HEK293 (cell line): ENCODE measurements around the gene APBB1.

ENCODE experiments used
- CTCF ChIA-PET: fragments of 350-600 bp; formaldehyde crosslinking; extraction: SDS; loops from one replicate; lab custom pipeline; 2021; ENCODE audit warnings: antibody characterized with exemption; lab: Yijun Ruan, JAX
- POLR2A ChIA-PET: fragments of 300-600 bp; formaldehyde crosslinking; extraction: SDS; loops from one replicate; lab custom pipeline; 2020; ENCODE audit warnings: antibody characterized with exemption, inconsistent platforms; lab: Yijun Ruan, JAX
- H3K27ac ChIP-seq: fragments of 200-500 bp; sonication (Bioruptor generic); 2 replicates; pipeline ENCODE4 v1.5.1; 2014; ENCODE audit warnings: low read depth, low read length, control low read depth, inconsistent platforms; ENCODE audit errors: extremely low read depth
- H3K36me3 ChIP-seq, 2 experiments: fragments of 200-500 bp in 1 of 2; sonication (Bioruptor generic) in 1 of 2; 1 replicate in 1 of 2; 2 replicates in 1 of 2; pipeline ENCODE4 v1.5.1; 2014 to 2017; ENCODE audit warnings: inconsistent platforms in 2 of 2, low read length in 2 of 2; ENCODE audit not compliant: control insufficient read depth in 2 of 2, insufficient read depth in 1 of 2
- H3K4me1 ChIP-seq: fragments of 200-500 bp; sonication (Bioruptor generic); 2 replicates; pipeline ENCODE4 v1.5.1; 2014; ENCODE audit warnings: mild to moderate bottlenecking, low read length, inconsistent platforms; ENCODE audit not compliant: control insufficient read depth, insufficient read depth
- H3K4me3 ChIP-seq: 2 replicates; pipeline ENCODE4 v1.5.1; 2011; ENCODE audit warnings: low read depth, mild to moderate bottlenecking, control low read depth, low read length, moderate library complexity
- H3K9me3 ChIP-seq: fragments of 200-500 bp; sonication (Bioruptor generic); 2 replicates; pipeline ENCODE4 v1.5.1; 2014; ENCODE audit warnings: low read depth, low read length, inconsistent platforms; ENCODE audit not compliant: control insufficient read depth, insufficient read depth
- EGR2 ChIP-seq: fragments of 450-650 bp; formaldehyde crosslinking; IDR thresholded peaks from 2 replicates; pipeline ENCODE4 v1.5.1; 2016; ENCODE audit warnings: low read depth, missing biosample characterization, missing genetic modification characterization
- HOXA7 ChIP-seq: sonication (generic); formaldehyde crosslinking; IDR thresholded peaks from 2 replicates; pipeline ENCODE4 v1.8.1; 2022; ENCODE audit warnings: missing genetic modification reagents, borderline replicate concordance
- INSM2 ChIP-seq: fragments of 450-650 bp; formaldehyde crosslinking; IDR thresholded peaks from 2 replicates; pipeline ENCODE4 v1.5.1; 2016; ENCODE audit warnings: missing biosample characterization, missing genetic modification characterization
- PRDM1 ChIP-seq: fragments of 450-650 bp; formaldehyde crosslinking; IDR thresholded peaks from 2 replicates; pipeline ENCODE4; 2016; ENCODE audit warnings: missing biosample characterization, missing genetic modification characterization
- ZFHX2 ChIP-seq: fragments of 450-650 bp; formaldehyde crosslinking; conservative IDR thresholded peaks from 2 replicates; pipeline ENCODE4 v1.5.1; 2016; ENCODE audit warnings: missing biosample characterization, missing genetic modification characterization
- ZNF121 ChIP-seq: fragments of 450-650 bp; formaldehyde crosslinking; IDR thresholded peaks from 2 replicates; pipeline ENCODE4 v1.5.1; 2016; ENCODE audit warnings: missing biosample characterization, missing genetic modification characterization
- ZNF221 ChIP-seq: fragments of 450-650 bp; formaldehyde crosslinking; IDR thresholded peaks from 2 replicates; pipeline ENCODE4 v1.5.1; 2017; ENCODE audit warnings: missing biosample characterization, missing genetic modification characterization, borderline replicate concordance
- ZNF280D ChIP-seq: fragments of 450-650 bp; formaldehyde crosslinking; IDR thresholded peaks from 2 replicates; pipeline ENCODE4 v1.5.1; 2016; ENCODE audit warnings: missing biosample characterization, missing genetic modification characterization
- ZNF335 ChIP-seq: fragments of 450-650 bp; formaldehyde crosslinking; conservative IDR thresholded peaks from 2 replicates; pipeline ENCODE4 v1.5.1; 2016; ENCODE audit warnings: missing biosample characterization, missing genetic modification characterization
- ZNF610 ChIP-seq: fragments of 450-650 bp; formaldehyde crosslinking; IDR thresholded peaks from 2 replicates; pipeline ENCODE4 v1.5.1; 2016; ENCODE audit warnings: missing biosample characterization, missing genetic modification characterization, borderline replicate concordance
- ZNF785 ChIP-seq: fragments of 450-650 bp; formaldehyde crosslinking; IDR thresholded peaks from 2 replicates; pipeline ENCODE4 v1.5.1; 2016; ENCODE audit warnings: missing biosample characterization, missing genetic modification characterization
- ZNF837 ChIP-seq: fragments of 450-650 bp; formaldehyde crosslinking; IDR thresholded peaks from 2 replicates; pipeline ENCODE4 v1.5.1; 2016; ENCODE audit warnings: missing biosample characterization, missing genetic modification characterization
- ZNF843 ChIP-seq: fragments of 450-650 bp; formaldehyde crosslinking; IDR thresholded peaks from 2 replicates; pipeline ENCODE4 v1.5.1; 2016; ENCODE audit warnings: missing biosample characterization, missing genetic modification characterization
- ZSCAN4 ChIP-seq: fragments of 450-650 bp; formaldehyde crosslinking; IDR thresholded peaks from 2 replicates; pipeline ENCODE4 v1.5.1; 2017; ENCODE audit warnings: missing biosample characterization, missing genetic modification characterization
- TF ChIP-seq, protein P1 (sequence below): fragments of 450-650 bp; formaldehyde crosslinking; IDR thresholded peaks from 2 replicates; pipeline ENCODE4 v1.5.1; 2016; ENCODE audit warnings: missing biosample characterization, missing genetic modification characterization, borderline replicate concordance
- TF ChIP-seq, protein P2 (sequence below): fragments of 450-650 bp; formaldehyde crosslinking; IDR thresholded peaks from 2 replicates; pipeline ENCODE4 v1.5.1; 2016; ENCODE audit warnings: missing biosample characterization, missing genetic modification characterization

Gene APBB1

GRCh38 chr11:6417907-6418556, 862 bp downstream of the APBB1 start:
- ChIA-PET CTCF (interaction anchor here (0.6 to 1.4 kb wide), 4 partner anchors 26 to 232 kb away, joined by 3 to 6 read pairs (median 4); no protein-coding TSS in a partner anchor), POLR2A (interaction anchor here (1.0 to 2.3 kb wide), 3 partner anchors 25 to 39 kb away, joined by 5 to 26 read pairs (median 5); partner anchors contain the start of gene SMPD1)
- Histone ChIP-seq H3K9me3 (no peaks in the 10 kb centered on the region), H3K4me1 (no peaks in the 10 kb centered on the region), H3K4me3 (peak overlapping the region; percentile 92), H3K36me3 (no peaks in the 10 kb centered on the region), H3K27ac (no peak overlapping the region)
- TF ChIP-seq, protein P1, sequence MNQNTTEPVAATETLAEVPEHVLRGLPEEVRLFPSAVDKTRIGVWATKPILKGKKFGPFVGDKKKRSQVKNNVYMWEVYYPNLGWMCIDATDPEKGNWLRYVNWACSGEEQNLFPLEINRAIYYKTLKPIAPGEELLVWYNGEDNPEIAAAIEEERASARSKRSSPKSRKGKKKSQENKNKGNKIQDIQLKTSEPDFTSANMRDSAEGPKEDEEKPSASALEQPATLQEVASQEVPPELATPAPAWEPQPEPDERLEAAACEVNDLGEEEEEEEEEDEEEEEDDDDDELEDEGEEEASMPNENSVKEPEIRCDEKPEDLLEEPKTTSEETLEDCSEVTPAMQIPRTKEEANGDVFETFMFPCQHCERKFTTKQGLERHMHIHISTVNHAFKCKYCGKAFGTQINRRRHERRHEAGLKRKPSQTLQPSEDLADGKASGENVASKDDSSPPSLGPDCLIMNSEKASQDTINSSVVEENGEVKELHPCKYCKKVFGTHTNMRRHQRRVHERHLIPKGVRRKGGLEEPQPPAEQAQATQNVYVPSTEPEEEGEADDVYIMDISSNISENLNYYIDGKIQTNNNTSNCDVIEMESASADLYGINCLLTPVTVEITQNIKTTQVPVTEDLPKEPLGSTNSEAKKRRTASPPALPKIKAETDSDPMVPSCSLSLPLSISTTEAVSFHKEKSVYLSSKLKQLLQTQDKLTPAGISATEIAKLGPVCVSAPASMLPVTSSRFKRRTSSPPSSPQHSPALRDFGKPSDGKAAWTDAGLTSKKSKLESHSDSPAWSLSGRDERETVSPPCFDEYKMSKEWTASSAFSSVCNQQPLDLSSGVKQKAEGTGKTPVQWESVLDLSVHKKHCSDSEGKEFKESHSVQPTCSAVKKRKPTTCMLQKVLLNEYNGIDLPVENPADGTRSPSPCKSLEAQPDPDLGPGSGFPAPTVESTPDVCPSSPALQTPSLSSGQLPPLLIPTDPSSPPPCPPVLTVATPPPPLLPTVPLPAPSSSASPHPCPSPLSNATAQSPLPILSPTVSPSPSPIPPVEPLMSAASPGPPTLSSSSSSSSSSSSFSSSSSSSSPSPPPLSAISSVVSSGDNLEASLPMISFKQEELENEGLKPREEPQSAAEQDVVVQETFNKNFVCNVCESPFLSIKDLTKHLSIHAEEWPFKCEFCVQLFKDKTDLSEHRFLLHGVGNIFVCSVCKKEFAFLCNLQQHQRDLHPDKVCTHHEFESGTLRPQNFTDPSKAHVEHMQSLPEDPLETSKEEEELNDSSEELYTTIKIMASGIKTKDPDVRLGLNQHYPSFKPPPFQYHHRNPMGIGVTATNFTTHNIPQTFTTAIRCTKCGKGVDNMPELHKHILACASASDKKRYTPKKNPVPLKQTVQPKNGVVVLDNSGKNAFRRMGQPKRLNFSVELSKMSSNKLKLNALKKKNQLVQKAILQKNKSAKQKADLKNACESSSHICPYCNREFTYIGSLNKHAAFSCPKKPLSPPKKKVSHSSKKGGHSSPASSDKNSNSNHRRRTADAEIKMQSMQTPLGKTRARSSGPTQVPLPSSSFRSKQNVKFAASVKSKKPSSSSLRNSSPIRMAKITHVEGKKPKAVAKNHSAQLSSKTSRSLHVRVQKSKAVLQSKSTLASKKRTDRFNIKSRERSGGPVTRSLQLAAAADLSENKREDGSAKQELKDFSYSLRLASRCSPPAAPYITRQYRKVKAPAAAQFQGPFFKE (tag by site-specific recombination): no peak
- TF ChIP-seq ZNF335 (tag by site-specific recombination): 0 out of 2 replicates have a peak, but pooled peaks have one; percentile 5
- TF ChIP-seq, protein P2, sequence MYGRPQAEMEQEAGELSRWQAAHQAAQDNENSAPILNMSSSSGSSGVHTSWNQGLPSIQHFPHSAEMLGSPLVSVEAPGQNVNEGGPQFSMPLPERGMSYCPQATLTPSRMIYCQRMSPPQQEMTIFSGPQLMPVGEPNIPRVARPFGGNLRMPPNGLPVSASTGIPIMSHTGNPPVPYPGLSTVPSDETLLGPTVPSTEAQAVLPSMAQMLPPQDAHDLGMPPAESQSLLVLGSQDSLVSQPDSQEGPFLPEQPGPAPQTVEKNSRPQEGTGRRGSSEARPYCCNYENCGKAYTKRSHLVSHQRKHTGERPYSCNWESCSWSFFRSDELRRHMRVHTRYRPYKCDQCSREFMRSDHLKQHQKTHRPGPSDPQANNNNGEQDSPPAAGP (tag by site-specific recombination): no peak

DNA sequence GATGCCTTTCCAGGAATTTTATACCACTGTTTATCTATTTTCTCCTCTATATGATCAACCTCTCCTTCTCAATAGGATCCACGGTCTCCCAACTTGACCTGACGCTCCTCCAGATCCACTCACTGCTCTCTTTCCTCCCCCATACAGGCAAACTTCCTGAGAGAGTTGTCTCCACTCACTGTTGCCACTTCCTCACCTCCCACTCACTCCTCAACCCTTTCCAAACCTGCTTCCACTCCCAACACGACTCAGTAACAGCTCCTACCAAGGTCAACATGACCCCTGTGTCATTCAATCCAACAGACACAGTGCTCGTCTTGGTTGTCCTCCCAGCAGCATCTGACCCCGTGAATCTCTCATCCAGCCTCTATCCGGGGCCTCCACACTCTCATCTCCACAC, 3.1 kb downstream of the APBB1 start:
- Histone ChIP-seq H3K36me3 (peaks cover 0 to 7% of the 10 kb centered on the region in 2 experiments; a peak in 1 of 3 replicates), H3K27ac (no peak overlapping the region), H3K9me3 (no peaks in the 10 kb centered on the region), H3K4me1 (no peaks in the 10 kb centered on the region), H3K4me3 (no peak overlapping the region)
- TF ChIP-seq ZNF843 (tag by site-specific recombination): no peak
- TF ChIP-seq PRDM1 (tag by site-specific recombination): peak; percentile 11; the same call in 1 of the 2 replicates
- TF ChIP-seq ZNF221 (tag by site-specific recombination): no peak
- TF ChIP-seq ZFHX2 (tag by site-specific recombination): peak; percentile 55
- no peak for TF ChIP-seq INSM2 (tag by site-specific recombination)
- TF ChIP-seq EGR2: peak; percentile 41; the same call in 1 of the 2 replicates
- no peak for TF ChIP-seq ZSCAN4 (tag by site-specific recombination)
- no peak for TF ChIP-seq ZNF121 (tag by site-specific recombination)
- no peak for TF ChIP-seq ZNF837 (tag by site-specific recombination)
- TF ChIP-seq HOXA7 (CRISPR knock-in tag): no peak
- no peak for TF ChIP-seq ZNF610 (tag by site-specific recombination)
- no peak for TF ChIP-seq ZNF785
- no peak for TF ChIP-seq ZNF280D (tag by site-specific recombination)
- ChIA-PET CTCF (interaction anchor here (0.6 kb wide), 2 partner anchors 10 to 37 kb away, joined by 3 to 4 read pairs; no protein-coding TSS in a partner anchor), POLR2A (interaction anchor here (0.9 kb wide), 1 partner anchor 25 kb away, joined by 3 read pairs; the partner anchor contains the start of gene SMPD1)
